ENCODE data around the gene CCNL2.

DNA sequence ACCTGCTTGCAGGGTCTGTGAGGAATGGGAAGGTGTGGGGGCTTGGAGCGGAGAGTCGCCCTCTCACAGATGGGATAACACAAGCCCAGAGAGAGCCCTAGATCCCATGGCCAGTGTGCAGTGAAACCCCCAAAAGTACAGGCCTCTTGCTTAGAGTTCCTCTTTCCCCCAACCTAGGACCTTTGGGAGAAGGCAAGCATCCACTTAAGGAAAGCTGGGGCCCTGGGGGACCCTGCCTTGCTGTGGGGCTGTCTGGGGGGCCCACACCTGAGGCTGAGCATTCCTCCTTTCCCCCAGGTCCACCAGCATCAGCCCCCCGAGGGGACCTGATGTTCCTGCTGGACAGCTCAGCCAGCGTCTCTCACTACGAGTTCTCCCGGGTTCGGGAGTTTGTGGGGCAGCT, 37.5 kb upstream of the CCNL2 start:
- no peak for TF ChIP-seq TAF1 (conservative IDR thresholded peaks at IDR 0.05)
- TF ChIP-seq, protein P1, sequence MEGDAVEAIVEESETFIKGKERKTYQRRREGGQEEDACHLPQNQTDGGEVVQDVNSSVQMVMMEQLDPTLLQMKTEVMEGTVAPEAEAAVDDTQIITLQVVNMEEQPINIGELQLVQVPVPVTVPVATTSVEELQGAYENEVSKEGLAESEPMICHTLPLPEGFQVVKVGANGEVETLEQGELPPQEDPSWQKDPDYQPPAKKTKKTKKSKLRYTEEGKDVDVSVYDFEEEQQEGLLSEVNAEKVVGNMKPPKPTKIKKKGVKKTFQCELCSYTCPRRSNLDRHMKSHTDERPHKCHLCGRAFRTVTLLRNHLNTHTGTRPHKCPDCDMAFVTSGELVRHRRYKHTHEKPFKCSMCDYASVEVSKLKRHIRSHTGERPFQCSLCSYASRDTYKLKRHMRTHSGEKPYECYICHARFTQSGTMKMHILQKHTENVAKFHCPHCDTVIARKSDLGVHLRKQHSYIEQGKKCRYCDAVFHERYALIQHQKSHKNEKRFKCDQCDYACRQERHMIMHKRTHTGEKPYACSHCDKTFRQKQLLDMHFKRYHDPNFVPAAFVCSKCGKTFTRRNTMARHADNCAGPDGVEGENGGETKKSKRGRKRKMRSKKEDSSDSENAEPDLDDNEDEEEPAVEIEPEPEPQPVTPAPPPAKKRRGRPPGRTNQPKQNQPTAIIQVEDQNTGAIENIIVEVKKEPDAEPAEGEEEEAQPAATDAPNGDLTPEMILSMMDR (IDR thresholded peaks at IDR 0.05; ENCODE audit: low read depth, low read length, missing input control) = no peak
- TF ChIP-seq GABPA (IDR thresholded peaks at IDR 0.05 in 1 of 2, conservative IDR thresholded peaks at IDR 0.05 in 1 of 2) = no peak
- no peak for TF ChIP-seq REST (IDR thresholded peaks at IDR 0.05)
- TF ChIP-seq HNF4G (IDR thresholded peaks at IDR 0.05) = no peak
- TF ChIP-seq FOXA1 (IDR thresholded peaks at IDR 0.05) = no peak
- TF ChIP-seq, protein P2, sequence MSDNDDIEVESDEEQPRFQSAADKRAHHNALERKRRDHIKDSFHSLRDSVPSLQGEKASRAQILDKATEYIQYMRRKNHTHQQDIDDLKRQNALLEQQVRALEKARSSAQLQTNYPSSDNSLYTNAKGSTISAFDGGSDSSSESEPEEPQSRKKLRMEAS (IDR thresholded peaks at IDR 0.05) = no peak
- TF ChIP-seq EGR1 (IDR thresholded peaks at IDR 0.05; ENCODE audit: low read depth in 2 of 2) = no peak
- no peak for TF ChIP-seq JUND (IDR thresholded peaks at IDR 0.05)
- no peak for TF ChIP-seq YY1 (IDR thresholded peaks at IDR 0.05)
- TF ChIP-seq RAD21 (IDR thresholded peaks at IDR 0.05) = no peak
- no peak for TF ChIP-seq SP1 (IDR thresholded peaks at IDR 0.05)
- TF ChIP-seq ATF3 (IDR thresholded peaks at IDR 0.05) = no peak
